Retinal pigment epithelial cell (primary cell): Measurements from ENCODE around the gene LIN28B.

ENCODE experiments used
- DNase-seq: peaks from one replicate; pipeline ENCODE4 v3.0.0-alpha.2; 2010; ENCODE audit warnings: low read depth
- H3K4me3 ChIP-seq: 2 replicates; pipeline ENCODE4 v1.5.1; 2011; ENCODE audit warnings: mild to moderate bottlenecking, low read length, control low read depth, moderate library complexity
- CTCF ChIP-seq: conservative IDR thresholded peaks from 2 replicates; pipeline ENCODE4 v1.5.1; 2011; ENCODE audit warnings: low read depth, low read length, control low read depth, inconsistent platforms

Gene LIN28B

GRCh38 chr6:105045526-105045925 is 88.6 kb downstream of the LIN28B start:
- no peak for TF ChIP-seq CTCF
- DNase-seq, result no peak
- no peak overlapping the region for H3K4me3 ChIP-seq

- H3K4me3 ChIP-seq, result no peak overlapping the region
- DNase-seq, result no peak
- no peak for TF ChIP-seq CTCF
These were observed 95.1 kb downstream of the LIN28B start for GRCh38 chr6:105051941-105052471.

DNA sequence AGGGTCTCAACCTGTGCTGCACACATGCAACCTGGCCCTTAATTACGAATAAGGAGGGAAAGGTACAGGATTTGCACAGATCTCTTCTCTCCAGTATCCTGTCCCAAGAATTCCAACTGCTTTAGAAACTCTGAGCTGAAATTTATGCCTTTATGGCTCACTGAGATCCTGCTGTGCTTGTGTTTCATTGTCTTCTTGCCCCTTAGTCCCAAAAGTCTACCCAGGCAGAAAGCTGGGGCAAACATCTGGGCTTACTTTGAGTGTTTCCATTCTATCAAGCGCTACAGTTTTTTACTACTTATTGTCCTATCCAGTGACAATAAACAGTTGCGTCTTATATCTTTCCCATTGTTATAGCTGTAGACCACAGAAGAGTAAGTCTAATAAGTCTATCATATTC is 99.7 kb downstream of the LIN28B start:
- no peak for DNase-seq
- H3K4me3 ChIP-seq, result no peak overlapping the region
- no peak for TF ChIP-seq CTCF

DNA sequence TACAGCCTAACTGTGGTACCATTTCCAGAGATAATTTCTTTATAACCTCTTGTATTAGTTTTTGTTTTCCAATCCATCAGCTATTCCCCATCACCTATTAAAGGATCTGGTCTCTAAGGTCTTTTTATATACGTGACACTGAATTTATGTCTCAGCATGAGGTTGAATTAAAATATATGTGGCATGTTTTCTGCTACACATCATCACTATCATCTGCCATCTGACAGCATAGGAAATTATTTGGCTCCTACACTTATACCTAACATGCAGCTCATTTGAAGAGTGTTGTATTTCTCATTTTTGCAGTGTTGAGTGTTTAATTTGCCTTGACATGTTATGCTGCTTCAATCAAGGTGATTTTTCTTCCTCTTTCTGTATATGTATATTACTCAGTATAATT is 100.3 kb downstream of the LIN28B start:
- no peak for DNase-seq
- TF ChIP-seq CTCF, result no peak
- H3K4me3 ChIP-seq, result no peak overlapping the region

- no peak for DNase-seq
- no peak overlapping the region for H3K4me3 ChIP-seq
- no peak for TF ChIP-seq CTCF
These were observed 101.4 kb downstream of the LIN28B start for GRCh38 chr6:105058316-105058715.

DNA sequence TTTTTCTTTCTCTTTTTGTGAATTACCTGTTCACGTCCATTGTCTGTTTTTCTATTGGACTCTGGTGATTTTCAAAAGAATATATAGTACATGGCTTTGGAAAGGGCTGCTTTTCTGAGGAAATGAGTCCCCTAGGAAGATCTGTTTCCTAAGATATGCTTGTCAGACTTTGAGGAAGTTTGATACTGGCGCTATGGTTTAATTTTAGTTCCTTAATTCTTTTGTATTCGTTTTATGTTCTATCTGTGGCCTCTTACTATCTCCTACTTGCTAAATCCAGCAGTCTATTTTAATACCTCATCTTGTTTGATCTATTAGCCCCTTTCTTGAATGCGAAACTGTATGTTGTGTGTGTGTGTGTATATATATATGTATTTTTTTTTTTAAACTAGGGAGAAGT is 101.9 kb downstream of the LIN28B start:
- H3K4me3 ChIP-seq, result no peak overlapping the region
- no peak for TF ChIP-seq CTCF
- DNase-seq, result no peak

DNA sequence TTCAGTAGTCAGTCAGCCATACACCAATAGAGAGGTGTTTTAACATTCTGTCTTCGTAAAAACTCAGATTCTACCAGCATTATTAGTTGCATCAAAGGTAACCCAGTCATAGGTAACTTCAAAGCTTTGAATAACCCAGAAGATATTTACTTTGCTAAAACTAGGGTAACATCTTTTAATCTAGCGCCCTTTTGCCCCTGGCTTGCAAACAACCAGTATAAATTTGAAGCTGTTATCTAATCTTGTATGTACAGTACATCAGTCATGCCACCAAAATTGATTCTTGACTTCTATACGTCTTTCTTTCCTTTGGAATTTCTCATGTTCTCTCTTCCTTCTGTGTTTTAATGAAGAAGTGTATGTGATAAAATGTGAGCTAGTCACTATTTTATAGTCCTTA is 109.3 kb downstream of the LIN28B start:
- no peak for TF ChIP-seq CTCF
- H3K4me3 ChIP-seq, result no peak overlapping the region
- DNase-seq, result no peak
